ENCODE results near the gene RNF144B.
"Not testable (repeated sequence)": the region's sequence is repeated elsewhere in the genome, so short reads cannot be mapped to it uniquely, and the experiment has no call there.

Gene RNF144B

GRCh38 chr6:18409602-18410001 lies 22.5 kb downstream of the RNF144B start:
- DNase-seq (ENCODE audit: low spot score) = not testable (repeated sequence)

- no peak for DNase-seq (ENCODE audit: low spot score)
Observed at GRCh38 chr6:18410412-18410811, 23.3 kb downstream of the RNF144B start.

DNA sequence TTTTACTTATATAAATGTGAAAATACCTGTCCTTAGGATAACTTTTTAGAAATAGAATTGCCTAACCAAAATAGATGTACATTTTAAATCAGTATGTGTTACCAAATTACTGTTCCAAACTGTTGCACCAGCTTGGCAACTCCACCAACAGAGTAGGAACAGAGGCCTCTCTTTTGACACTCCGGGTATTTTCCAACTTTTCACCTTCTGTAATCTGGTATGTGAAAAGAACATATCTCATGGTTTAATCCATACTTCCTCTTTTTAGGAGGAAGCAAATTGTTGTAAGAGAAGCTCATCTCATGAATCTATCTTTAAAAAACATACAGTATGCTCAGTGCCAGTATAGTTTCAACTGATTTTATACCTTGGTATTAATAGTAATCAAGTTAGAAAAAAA lies 24.9 kb downstream of the RNF144B start:
- DNase-seq (ENCODE audit: low spot score) = no peak

DNA sequence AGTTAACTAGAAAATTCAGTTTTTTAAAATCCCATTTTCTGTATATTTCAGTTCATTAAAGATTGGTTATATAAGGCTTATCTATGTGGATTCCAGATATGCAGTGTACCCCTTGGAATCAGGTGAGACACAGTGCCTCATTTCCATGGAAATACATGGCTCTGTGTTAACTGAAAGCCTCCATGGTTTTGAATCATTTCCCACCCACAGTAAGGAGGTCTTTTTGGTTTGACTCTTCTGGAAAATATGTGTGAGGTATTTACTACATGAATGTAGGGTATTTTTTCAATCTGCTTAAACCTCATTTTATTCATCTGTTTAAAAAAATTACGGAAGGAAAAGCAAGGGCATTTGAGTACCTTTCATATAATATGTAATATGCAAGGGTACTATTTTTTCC lies 25.5 kb downstream of the RNF144B start:
- DNase-seq (ENCODE audit: low spot score) = no peak

DNA sequence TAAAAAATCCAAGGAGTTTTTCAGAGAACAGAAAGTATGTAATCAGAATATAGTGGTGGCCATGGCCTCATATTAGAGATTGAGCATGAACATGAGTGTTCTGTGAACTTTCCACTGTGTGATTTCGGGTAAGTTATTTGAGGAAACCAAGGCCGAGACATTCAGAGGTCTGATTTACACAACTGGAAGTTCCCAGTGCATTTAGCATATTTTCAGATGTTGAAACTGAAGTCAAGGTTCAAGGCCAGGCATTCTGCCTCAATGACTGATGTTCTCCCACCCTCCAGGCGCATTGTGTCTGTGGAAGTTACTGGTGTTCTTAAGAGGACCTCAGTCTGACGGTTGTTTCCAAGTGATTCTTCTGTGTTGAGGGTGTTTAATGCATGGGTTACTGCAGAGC lies 26.2 kb downstream of the RNF144B start:
- DNase-seq (ENCODE audit: low spot score) = no peak

DNA sequence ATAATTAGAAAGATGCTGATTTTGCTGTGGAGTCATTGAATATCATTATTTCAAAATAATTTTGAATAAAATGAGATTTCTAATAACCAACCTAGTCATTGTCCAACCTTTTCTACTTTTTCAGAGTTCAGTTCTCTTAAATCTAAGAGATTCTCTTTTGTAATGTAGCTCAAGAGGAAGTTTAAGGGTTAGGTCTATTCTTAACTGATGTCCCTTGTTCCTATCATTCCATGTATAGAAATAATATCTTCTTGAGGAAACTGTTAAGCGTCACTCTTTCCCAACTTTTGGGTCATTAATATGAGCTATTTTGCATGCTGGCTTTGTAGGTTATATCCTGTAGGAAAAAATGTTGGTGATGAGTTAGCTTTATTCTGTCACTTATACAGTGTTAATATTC lies 27.0 kb downstream of the RNF144B start:
- DNase-seq (ENCODE audit: low spot score) = no peak

GRCh38 chr6:18415207-18415606 lies 28.1 kb downstream of the RNF144B start:
- DNase-seq (ENCODE audit: low spot score) = no peak

DNA sequence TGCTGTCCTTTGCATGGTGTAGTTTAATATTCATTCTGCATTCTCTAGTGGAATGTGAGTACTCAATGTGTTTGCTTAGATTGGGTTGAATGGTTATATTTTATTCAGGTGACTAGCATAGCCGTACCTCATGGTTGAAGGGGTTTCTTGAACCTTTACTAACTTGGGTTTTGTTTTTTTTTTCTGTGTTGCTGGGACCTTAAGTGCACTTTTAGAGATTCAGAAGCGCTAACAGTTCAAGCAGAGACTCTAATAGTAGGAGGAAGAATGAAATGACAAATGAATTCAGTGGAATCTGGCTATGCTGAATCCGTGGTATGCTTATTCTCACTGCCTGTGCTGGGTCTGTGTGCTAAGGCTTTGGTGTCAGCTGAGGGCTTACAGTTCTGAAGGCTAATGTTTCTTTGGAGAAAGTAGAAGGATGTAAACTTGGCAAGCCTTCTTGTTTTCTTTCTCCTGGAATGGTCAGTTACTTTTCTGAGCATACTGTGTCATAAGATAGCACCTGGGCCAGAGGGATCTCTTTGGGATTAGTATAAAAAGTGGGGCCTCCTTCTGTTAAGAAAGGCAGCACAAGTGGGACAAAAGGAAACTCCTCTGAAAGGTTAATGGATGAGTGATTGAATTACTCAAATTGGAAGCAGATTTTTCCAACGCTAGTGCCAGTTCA lies 28.7 kb downstream of the RNF144B start:
- no peak for DNase-seq (ENCODE audit: low spot score)

DNA sequence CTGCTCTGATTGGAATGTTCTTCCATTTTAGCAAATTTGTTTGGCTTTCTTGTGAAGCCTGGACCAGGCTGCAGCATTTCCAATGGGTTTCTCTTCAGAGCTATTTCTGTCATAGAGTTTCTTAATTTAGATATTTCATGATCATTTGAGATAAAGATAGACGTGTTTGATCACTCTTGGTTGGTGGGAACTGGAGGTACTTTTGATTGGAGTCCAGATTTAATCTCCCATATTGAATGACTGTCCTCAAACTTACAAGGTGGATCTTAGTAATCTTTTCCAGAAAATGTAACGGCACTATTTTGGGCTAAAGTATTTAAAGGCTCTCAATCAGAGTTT lies 29.2 kb downstream of the RNF144B start:
- no peak for DNase-seq (ENCODE audit: low spot score)

DNA sequence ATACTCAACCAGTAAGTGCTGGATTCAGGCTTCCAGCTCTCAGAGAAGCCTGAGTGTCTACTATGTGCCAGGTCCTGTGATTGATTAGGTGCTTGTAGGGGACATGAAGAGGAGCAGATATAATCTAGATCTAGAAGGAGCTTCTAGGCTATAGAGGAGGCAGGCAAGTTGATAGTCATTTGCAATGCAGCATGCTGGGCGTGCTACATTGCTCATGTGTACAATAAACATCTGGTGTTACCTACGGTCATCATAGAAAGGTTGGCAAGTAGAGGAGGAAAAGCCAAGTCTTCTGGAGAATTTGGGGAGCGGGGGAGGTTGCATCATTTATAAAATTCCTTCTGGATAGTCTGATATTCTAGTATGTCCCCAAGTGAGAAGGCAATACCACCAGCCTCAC lies 33.2 kb downstream of the RNF144B start:
- DNase-seq (ENCODE audit: low spot score) = no peak

DNA sequence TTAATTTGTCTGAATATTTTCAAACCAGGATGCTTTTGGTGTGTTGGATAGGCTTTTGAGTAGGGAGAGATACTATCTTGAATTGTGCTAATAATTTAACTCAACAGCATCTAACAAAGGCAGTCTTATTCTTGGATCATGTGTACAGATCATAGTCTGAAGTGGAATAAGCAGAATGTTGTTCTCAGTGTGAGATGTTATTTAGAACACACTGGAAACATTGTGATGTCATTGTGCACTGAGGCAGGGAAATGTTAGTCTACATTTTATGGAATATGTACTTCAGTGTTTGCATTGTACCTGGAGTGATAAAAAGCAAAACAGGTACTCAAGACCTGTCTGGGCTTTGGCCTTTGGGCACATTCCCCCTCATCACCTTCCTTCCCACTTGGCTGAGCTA lies 35.0 kb downstream of the RNF144B start:
- no peak for DNase-seq (ENCODE audit: low spot score)

DNA sequence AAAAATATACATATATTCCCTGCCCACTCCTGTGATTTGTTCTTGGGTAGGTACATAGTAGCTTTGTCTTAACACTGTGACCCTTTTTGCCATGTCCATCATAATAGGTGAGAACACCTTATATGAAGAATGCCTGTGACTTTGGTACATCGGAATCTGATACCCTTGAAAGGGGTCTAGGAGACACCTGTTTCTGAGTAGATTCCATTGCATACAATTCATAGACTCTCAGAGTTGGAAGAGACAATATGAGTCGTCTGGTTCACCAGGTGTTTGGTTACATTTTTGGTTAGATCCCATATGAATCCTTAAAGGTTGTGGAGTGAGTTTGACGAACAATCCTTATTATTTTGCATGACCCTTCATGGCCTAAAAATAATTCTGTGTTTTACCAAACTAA lies 36.3 kb downstream of the RNF144B start:
- no peak for DNase-seq (ENCODE audit: low spot score)

DNA sequence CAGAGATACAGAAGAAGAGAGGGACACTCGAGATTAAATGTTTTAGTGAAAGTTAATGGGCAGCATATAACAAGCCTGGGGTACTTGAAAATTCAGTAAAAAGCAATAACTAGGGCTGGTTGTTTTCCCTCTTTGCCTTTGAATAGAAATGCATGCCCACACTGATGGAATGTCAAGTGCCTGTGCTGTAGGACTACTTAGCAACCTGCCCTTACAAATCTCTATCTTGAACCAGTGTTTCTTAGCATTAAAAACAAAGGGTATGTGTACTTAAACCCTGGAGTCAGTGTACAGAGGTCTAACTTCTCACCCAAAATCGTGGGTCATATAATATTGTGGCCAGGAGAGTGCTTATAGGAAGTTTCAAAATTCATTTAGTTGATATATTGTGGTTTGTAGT lies 37.1 kb downstream of the RNF144B start:
- DNase-seq (ENCODE audit: low spot score) = no peak

- no peak for DNase-seq (ENCODE audit: low spot score)
Observed at GRCh38 chr6:18425218-18425617, 38.1 kb downstream of the RNF144B start.

DNA sequence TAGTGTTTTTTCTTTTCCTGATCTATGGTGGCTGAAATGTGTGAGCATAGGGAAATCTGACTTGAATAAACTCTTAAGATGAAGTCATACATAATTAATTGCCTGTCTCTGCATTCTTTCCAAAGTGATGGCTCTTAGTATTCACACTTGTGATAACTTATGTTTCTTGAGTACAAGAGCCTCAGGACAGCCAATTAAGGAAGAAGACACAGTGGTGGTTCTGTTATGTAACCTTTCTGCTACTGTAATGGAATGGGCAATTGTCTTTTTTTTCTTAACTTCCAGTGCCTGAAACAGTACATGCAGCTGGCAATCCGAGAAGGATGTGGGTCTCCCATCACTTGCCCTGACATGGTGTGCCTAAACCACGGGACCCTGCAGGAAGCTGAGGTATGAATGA lies 40.1 kb downstream of the RNF144B start:
- no peak for DNase-seq (ENCODE audit: low spot score)

GRCh38 chr6:18429655-18430297 lies 42.6 kb downstream of the RNF144B start:
- no peak for DNase-seq (ENCODE audit: low spot score)

DNA sequence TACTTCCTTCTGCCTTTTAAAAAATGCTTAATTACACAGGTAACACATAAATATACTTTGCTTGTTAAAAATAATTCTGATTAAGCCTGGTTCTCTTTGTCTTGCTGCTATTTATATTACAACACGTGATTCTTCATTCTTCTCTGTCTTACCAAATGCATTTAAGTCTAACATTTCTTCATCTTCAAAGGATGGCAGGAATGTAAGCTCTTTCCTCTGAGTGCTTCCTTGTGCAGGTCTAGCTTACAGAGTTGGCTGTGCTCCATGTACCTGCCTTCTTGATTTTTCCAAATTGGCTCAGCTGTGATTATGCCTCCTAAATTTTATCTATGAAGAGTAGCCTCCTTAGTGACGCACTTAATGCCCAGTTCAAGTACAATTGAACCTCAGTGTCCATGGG lies 44.4 kb downstream of the RNF144B start:
- DNase-seq (ENCODE audit: low spot score) = no peak

GRCh38 chr6:18432180-18432579 lies 45.0 kb downstream of the RNF144B start:
- DNase-seq (ENCODE audit: low spot score) = no peak

GRCh38 chr6:18432619-18433018 lies 45.5 kb downstream of the RNF144B start:
- DNase-seq (ENCODE audit: low spot score) = no peak

DNA sequence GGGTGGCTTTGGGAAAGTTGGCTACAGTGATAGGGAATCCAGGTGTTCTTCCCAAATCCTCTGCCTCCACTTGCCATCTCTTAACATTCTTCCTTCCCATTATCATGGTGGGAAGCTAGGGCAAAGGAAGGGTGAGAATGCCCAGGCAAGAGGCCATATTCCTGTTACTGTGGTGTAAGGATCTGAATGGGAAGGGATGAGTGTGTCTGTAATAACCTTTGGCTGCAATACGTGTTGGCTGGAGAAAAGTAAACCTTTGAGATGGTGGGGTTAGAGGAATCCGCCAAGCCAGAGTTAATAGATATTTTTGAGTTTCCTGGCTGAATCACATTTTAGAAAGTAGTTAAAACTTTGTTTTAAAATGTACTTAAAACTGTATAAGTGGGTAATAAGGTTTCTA lies 45.9 kb downstream of the RNF144B start:
- no peak for DNase-seq (ENCODE audit: low spot score)

- DNase-seq (ENCODE audit: low spot score) = no peak
Observed at GRCh38 chr6:18436341-18436740, 49.2 kb downstream of the RNF144B start.

DNA sequence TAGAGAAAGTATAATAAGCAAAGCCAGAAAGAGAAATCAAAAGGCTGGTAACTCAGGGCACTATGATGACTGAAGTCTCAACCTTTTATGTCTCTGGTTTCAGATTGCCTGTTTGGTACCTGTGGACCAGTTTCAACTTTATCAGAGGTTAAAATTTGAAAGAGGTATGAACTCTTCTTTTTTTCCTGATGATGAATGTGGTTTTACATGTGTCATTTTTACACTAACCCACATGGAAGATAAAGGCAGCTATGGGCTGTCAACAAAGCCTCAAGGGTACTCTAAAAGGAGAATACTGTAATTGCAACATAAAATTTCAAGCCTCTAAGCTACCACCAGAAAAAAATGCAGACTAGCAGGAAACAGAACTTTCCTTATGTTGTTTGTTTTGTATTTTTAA lies 52.4 kb downstream of the RNF144B start:
- no peak for DNase-seq (ENCODE audit: low spot score)

DNA sequence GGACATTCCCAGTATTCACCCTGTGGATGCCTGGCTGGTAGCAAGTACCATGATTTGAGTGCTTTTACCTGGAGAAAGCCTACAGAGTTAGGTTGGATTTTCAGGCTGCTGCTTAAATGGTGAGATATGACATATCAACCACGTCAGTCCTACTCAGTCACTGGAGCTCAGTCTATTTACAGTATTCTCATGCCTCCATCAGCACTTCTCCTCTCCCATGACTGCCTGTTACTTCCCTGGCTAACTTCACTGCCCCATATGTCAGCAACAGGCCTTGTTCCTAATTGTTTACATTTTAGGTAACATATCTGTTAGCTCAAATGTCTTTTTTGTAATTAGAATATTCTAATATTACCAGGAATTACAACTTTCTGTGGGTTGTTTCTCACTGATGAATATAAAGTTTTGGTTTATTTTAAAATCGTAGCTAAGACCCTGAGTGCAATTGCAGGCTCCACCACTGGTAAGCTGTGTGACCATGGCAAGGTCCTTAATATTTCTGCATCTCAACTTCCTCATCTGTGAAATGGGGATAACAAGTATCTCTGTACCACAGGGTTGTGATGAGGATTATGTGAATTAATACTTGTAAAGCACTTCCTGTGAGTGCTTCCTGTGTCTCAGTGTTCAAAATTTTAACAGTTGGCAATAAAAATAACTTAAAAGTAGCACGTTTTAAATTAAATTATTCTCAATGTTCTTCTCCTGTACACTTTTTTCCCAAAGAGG lies 54.3 kb downstream of the RNF144B start:
- DNase-seq (ENCODE audit: low spot score) = peak; percentile 39

GRCh38 chr6:18444111-18444510 lies 57.0 kb downstream of the RNF144B start:
- DNase-seq (ENCODE audit: low spot score) = no peak

All from D341Med (cell line).